Rectal smooth muscle tissue (tissue), 1 donor: Measurements from ENCODE around the gene MOK.
A peak's percentile ranks its signal among the peaks of the same experiment; 100 is the strongest.
"Not testable (repeated sequence)": the region's sequence is repeated elsewhere in the genome, so short reads cannot be mapped to it uniquely, and the experiment has no call there.

ENCODE experiments used
- H3K27ac ChIP-seq: one replicate; pipeline ENCODE4 v1.7.0; 2013; ENCODE audit warnings: low read depth, low read length, inconsistent platforms
- H3K27me3 ChIP-seq: one replicate; pipeline ENCODE4 v1.7.0; 2013; ENCODE audit warnings: low read length; ENCODE audit not compliant: control insufficient read depth, insufficient read depth
- H3K36me3 ChIP-seq: one replicate; pipeline ENCODE4 v1.7.0; 2013; ENCODE audit warnings: low read length; ENCODE audit not compliant: control insufficient read depth, insufficient read depth
- H3K4me1 ChIP-seq: one replicate; pipeline ENCODE4 v1.7.0; 2013; ENCODE audit warnings: low read length; ENCODE audit not compliant: control insufficient read depth, insufficient read depth
- H3K4me3 ChIP-seq: one replicate; pipeline ENCODE4 v1.7.0; 2013; ENCODE audit warnings: low read length
- H3K9ac ChIP-seq: one replicate; pipeline ENCODE4 v1.7.0; 2013; ENCODE audit warnings: low read length

The MOK gene

DNA sequence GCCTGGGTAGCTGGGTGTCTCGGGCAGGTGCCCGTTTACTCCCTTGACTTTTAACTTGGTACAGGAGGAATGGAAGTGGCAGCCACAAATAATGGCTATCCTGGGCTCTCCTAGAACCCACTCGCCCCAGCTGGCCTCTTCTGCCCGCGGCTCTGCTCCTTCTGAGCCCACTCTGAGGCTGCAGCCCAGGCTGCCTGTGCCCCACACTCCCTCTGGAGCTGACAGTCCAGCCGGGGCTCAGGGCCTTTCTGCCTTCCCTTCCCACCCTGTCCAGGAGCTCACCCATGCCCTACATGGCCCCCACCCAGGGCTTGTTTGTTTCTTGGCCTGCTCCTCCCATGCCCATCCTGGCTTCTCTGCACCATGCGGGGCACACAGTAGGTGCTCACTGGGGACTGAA is 30.2 kb upstream of the MOK start:
- Histone ChIP-seq H3K4me3 (no peak overlapping the region), H3K27me3 (no peaks in the 10 kb centered on the region), H3K27ac (no peak overlapping the region), H3K4me1 (no peaks in the 10 kb centered on the region), H3K36me3 (peaks cover 16% of the 10 kb centered on the region), H3K9ac (no peak overlapping the region)

DNA sequence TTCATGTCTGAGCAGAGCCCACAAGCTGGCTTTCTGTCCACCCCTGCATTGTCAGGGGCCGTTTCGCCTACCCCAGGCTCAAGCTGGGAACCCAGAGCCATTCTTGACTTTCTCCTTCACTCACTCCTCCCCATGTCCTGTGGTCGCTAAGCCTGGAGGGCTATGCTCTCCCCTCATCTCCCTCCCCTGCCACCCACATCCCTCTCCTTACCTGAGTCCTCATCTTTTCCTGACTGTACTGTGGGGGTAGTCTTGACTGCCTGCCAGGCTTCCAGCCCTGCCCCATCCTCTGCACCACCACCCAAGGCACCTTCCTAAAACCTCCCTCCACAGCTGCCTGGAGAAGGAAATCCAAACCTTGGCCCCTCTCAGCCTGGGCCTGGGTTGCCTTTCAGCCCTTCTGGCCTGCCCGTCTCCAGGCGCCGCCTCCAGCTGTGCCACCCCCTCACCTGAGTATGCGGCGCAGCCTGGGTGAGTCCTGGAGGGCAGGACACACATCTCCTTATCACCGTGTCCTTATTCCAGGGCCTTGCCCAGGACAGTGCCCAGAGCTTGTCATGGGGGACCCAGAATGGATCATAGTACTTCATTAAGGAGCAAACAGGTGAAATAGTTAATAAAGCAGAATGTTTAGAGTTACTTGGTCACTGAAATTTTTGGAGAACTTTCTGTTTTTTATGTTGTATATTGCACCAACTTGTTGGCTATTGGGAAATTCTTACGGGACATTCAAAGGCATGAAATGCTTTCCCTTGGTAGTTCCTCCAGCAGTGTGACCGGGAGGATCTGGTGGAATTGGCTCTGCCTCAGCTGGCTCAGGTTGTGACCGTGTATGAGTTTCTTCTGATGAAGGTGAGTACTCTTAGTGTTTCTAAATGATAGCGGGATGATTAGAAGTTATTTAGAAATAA is 29.1 kb upstream of the MOK start:
- Histone ChIP-seq H3K4me1 (no peaks in the 10 kb centered on the region), H3K27me3 (no peaks in the 10 kb centered on the region), H3K27ac (no peak overlapping the region), H3K9ac (no peak overlapping the region), H3K4me3 (no peak overlapping the region), H3K36me3 (peaks cover 15% of the 10 kb centered on the region)

GRCh38 chr14:102333390-102333789 is 28.4 kb upstream of the MOK start:
- H3K9ac ChIP-seq: no peak overlapping the region
- no peak overlapping the region for H3K27ac ChIP-seq
- no peaks in the 10 kb centered on the region for H3K4me1 ChIP-seq
- H3K4me3 ChIP-seq: no peak overlapping the region
- H3K27me3 ChIP-seq: no peaks in the 10 kb centered on the region
- peaks cover 11% of the 10 kb centered on the region for H3K36me3 ChIP-seq

GRCh38 chr14:102330806-102331205 is 25.8 kb upstream of the MOK start:
- no peak overlapping the region for H3K27ac ChIP-seq
- no peak overlapping the region for H3K9ac ChIP-seq
- no peak overlapping the region for H3K4me3 ChIP-seq
- H3K36me3 ChIP-seq: peaks cover 15% of the 10 kb centered on the region
- no peaks in the 10 kb centered on the region for H3K27me3 ChIP-seq
- no peaks in the 10 kb centered on the region for H3K4me1 ChIP-seq

GRCh38 chr14:102329381-102329780 is 24.4 kb upstream of the MOK start:
- not testable (repeated sequence) for H3K4me1 ChIP-seq, H3K27me3 ChIP-seq, H3K9ac ChIP-seq, H3K27ac ChIP-seq, H3K4me3 ChIP-seq, H3K36me3 ChIP-seq

GRCh38 chr14:102326583-102326982 is 21.6 kb upstream of the MOK start:
- Histone ChIP-seq H3K27ac (no peak overlapping the region), H3K9ac (no peak overlapping the region), H3K4me3 (no peak overlapping the region), H3K36me3 (peaks cover 7% of the 10 kb centered on the region), H3K4me1 (no peaks in the 10 kb centered on the region), H3K27me3 (no peaks in the 10 kb centered on the region)

- Histone ChIP-seq H3K4me3 (no peak overlapping the region), H3K36me3 (peaks cover 7% of the 10 kb centered on the region), H3K27me3 (no peaks in the 10 kb centered on the region), H3K9ac (no peak overlapping the region), H3K27ac (no peak overlapping the region), H3K4me1 (no peaks in the 10 kb centered on the region)
These were observed 20.9 kb upstream of the MOK start for GRCh38 chr14:102325791-102326345.

DNA sequence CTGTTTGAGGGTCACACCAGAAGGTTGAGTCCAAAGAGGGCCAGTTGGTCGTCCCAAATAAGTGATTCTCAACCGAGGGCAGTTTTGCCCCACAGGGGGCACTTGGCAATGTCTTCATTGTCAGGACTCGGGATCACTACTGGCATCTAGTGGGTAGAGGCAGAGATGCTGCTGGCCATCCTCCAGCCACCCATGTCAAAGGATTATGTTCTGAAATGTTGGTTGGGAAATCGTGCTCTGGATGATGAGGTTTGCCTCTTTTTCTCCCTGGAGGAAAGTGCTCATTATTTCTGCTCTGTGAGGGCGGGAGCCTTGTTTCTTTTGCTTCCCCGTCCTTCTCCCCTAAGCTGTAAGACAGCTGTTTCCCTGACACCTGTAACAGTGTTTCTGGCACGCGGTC is 18.1 kb upstream of the MOK start:
- no peak overlapping the region for H3K4me3 ChIP-seq
- no peak overlapping the region for H3K9ac ChIP-seq
- peaks cover 7% of the 10 kb centered on the region for H3K36me3 ChIP-seq
- H3K4me1 ChIP-seq: peaks cover 5% of the 10 kb centered on the region
- no peak overlapping the region for H3K27ac ChIP-seq
- no peaks in the 10 kb centered on the region for H3K27me3 ChIP-seq

- peaks cover 5% of the 10 kb centered on the region for H3K4me1 ChIP-seq
- no peak overlapping the region for H3K4me3 ChIP-seq
- peaks cover 7% of the 10 kb centered on the region for H3K36me3 ChIP-seq
- no peak overlapping the region for H3K9ac ChIP-seq
- no peaks in the 10 kb centered on the region for H3K27me3 ChIP-seq
- H3K27ac ChIP-seq: no peak overlapping the region
These were observed 16.8 kb upstream of the MOK start for GRCh38 chr14:102321456-102322422.

- Histone ChIP-seq H3K27me3 (no peaks in the 10 kb centered on the region), H3K27ac (peak overlapping the region; percentile 96), H3K36me3 (peaks cover under 1% of the 10 kb centered on the region), H3K4me3 (peak overlapping the region; percentile 91), H3K9ac (peak overlapping the region; percentile 74), H3K4me1 (peaks cover 8% of the 10 kb centered on the region)
These were observed 15.9 kb upstream of the MOK start for GRCh38 chr14:102320671-102321455.

DNA sequence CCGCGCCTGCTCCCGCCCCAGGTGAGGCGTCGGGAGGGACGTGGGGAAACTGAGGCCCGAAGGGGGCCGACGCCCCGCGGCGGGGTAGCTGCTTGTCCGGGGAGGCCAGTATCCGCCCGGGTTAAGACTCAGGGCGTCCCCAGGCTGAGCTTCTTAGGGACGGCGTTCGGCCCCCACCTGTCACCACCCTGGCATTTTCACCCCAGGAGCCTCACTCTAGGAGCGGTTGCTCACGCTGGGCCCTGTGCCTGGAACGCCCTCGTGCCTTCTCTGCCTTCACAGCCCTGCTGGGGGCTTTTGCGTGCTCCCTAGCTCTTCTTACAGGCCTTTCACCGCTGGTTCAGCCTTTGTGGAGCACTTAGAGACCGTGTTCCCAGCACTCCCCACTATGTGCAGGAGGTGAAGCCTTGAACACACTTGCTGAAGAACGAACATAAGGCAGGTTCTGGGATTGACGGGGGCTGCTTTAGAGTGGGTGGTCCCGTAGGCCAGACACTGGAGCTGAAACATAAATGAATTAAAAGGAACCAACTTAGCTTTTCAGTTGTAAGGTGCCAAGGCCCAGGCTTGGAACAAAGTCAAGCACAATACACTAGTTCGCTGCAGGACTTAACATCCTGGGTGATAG is 15.2 kb upstream of the MOK start:
- Histone ChIP-seq H3K36me3 (no peaks in the 10 kb centered on the region), H3K4me3 (peak overlapping the region; percentile 91), H3K27me3 (no peaks in the 10 kb centered on the region), H3K9ac (peak overlapping the region; percentile 74), H3K4me1 (peaks cover 8% of the 10 kb centered on the region), H3K27ac (peak overlapping the region; percentile 96)
